T-cell (primary cell): ENCODE data around the gene FGF1. TPM values are rescaled to one million over a fixed set of nuclear protein-coding genes. Genes with fewer than 3 reads are reported as not detected.

Experiments
- ATAC-seq, 4 experiments: fragments of 200-7000 bp in 3 of 4; fragments of 150-1000 bp in 1 of 4; cut with Tn5 transposase; replicated peaks in 1 of 4; 1 replicate in 3 of 4; 2 replicates in 1 of 4; pipeline ENCODE4 v1.10.0; 2021; ENCODE audit warnings: moderate library complexity in 3 of 4, mild to moderate bottlenecking in 2 of 4, moderate number of reproducible peaks in 1 of 4
- CTCF ChIA-PET, 2 donors: fragments of 300-600 bp; sonication (Branson Sonifier 250); formaldehyde crosslinking; loops; one replicate each; lab custom pipeline; 2022; ENCODE audit warnings: antibody characterized with exemption in 2 of 2; lab: Charles Lee
- POLR2A ChIA-PET, 2 donors: fragments of 300-600 bp; sonication (Branson Sonifier 250); formaldehyde crosslinking; loops; one replicate each; lab custom pipeline; 2022; ENCODE audit warnings: antibody characterized with exemption in 2 of 2; lab: Charles Lee
- DNase-seq, 35 experiments: peaks; one replicate each; pipeline versions ENCODE4 v3.0.0 to v3.0.0-alpha.2; 2013 to 2023
- H3K27ac ChIP-seq: one replicate; pipeline ENCODE4 v1.5.1; 2013; ENCODE audit warnings: low read length
- H3K27me3 ChIP-seq, 2 experiments: replicated peaks in 1 of 2; 1 replicate in 1 of 2; 2 replicates in 1 of 2; pipeline versions ENCODE4 v1.6.1 to v1.7.0; 2013; ENCODE audit warnings: low read length in 1 of 2, mixed read lengths in 1 of 2; ENCODE audit not compliant: control insufficient read depth in 2 of 2, insufficient read depth in 2 of 2; ENCODE audit errors: extremely low read depth in 1 of 2
- H3K36me3 ChIP-seq, 2 donors: 1 replicate in 1 of 2; 2 replicates in 1 of 2; pipeline versions ENCODE4 v1.6.1 to v1.7.0; 2013; ENCODE audit warnings: low read length in 1 of 2; ENCODE audit not compliant: control insufficient read depth in 2 of 2, insufficient read depth in 1 of 2; ENCODE audit errors: extremely low read depth in 1 of 2
- H3K4me1 ChIP-seq, 2 experiments: 1 replicate in 1 of 2; 2 replicates in 1 of 2; pipeline versions ENCODE4 v1.6.1 to v1.7.0; 2013; ENCODE audit warnings: low read length in 2 of 2, mixed read lengths in 1 of 2; ENCODE audit not compliant: insufficient read depth in 2 of 2, control insufficient read depth in 1 of 2; ENCODE audit errors: extremely low read depth in 1 of 2
- H3K4me3 ChIP-seq, 2 donors: 1 replicate in 1 of 2; 2 replicates in 1 of 2; pipeline versions ENCODE4 v1.5.1 to v1.7.0; 2013; ENCODE audit warnings: mild to moderate bottlenecking in 2 of 2, low read length in 1 of 2, moderate library complexity in 1 of 2; ENCODE audit not compliant: control insufficient read depth in 1 of 2; ENCODE audit errors: extremely low read depth in 1 of 2
- H3K9me3 ChIP-seq: 2 replicates; pipeline ENCODE4 v1.7.0; 2013
- H3K27ac Mint-ChIP-seq, 2 donors: one replicate each; pipeline ENCODE4 v1.8.0; 2020 to 2021; ENCODE audit warnings: mild to moderate bottlenecking in 2 of 2, mixed read lengths in 2 of 2
- H3K27me3 Mint-ChIP-seq, 2 donors: one replicate each; pipeline ENCODE4 v1.8.0; 2021 to 2022; ENCODE audit warnings: mixed read lengths in 2 of 2
- H3K36me3 Mint-ChIP-seq: one replicate; pipeline ENCODE4 v1.8.0; 2021; ENCODE audit warnings: mixed read lengths
- H3K4me1 Mint-ChIP-seq, 3 donors: one replicate each; pipeline ENCODE4 v1.8.0; 2020 to 2022; ENCODE audit warnings: mixed read lengths in 3 of 3, mild to moderate bottlenecking in 1 of 3
- H3K4me3 Mint-ChIP-seq, 3 donors: one replicate each; pipeline ENCODE4 v1.8.0; 2020 to 2022; ENCODE audit warnings: mild to moderate bottlenecking in 3 of 3, mixed read lengths in 3 of 3, moderate library complexity in 3 of 3
- H3K9me3 Mint-ChIP-seq, 3 donors: one replicate each; pipeline ENCODE4 v1.8.0; 2020 to 2022; ENCODE audit warnings: mixed read lengths in 3 of 3
- WGBS: methylation state at CpG from one replicate; pipeline ENCODE4 v1.1.5; 2013; ENCODE audit warnings: missing lambda C conversion rate; ENCODE audit not compliant: insufficient coverage; 5-methylcytosine and 5-hydroxymethylcytosine counted together
- total RNA-seq, 35 experiments: library from RNA in 6 of 35; stranded (reverse) in 6 of 35; fragments of 120-200 nt in 1 of 35; gene quantifications; one replicate each; pipeline versions ENCODE4 v1.2.1 to v1.2.4 and lab custom pipeline; 2013 to 2026

Gene FGF1
- total RNA-seq, 5 donors from 2014 or later (not counting 1 experiment from before 2014, with no cell fraction given): not detected

- ChIA-PET CTCF (interaction anchor here in 1 of 2 donors (0.6 kb wide), 1 partner anchor 433 kb away, joined by 5 read pairs; no protein-coding TSS in a partner anchor), POLR2A (no interaction called here)
- WGBS: 100% methylated on average over 2 of the region's 4 CpGs
- H3K4me3 Mint-ChIP-seq: no peak overlapping the region
- no peaks in the 10 kb centered on the region for H3K36me3 Mint-ChIP-seq
- peaks cover 19 to 26% (median 24%) of the 10 kb centered on the region in 3 donors for H3K4me1 Mint-ChIP-seq
- H3K9me3 Mint-ChIP-seq: no peaks in the 10 kb centered on the region
- ATAC-seq (no peak), DNase-seq (no peak)
- no peaks in the 10 kb centered on the region for H3K36me3 ChIP-seq
- H3K9me3 ChIP-seq: no peaks in the 10 kb centered on the region
- no peak overlapping the region for H3K4me3 ChIP-seq
- peaks cover 13 to 15% of the 10 kb centered on the region in 2 experiments for H3K4me1 ChIP-seq
- peaks cover 0 to 4% of the 10 kb centered on the region in 2 experiments for H3K27me3 ChIP-seq
- H3K27ac ChIP-seq: no peak overlapping the region
- H3K27ac Mint-ChIP-seq: no peak overlapping the region
- peaks cover 4 to 13% of the 10 kb centered on the region in 2 donors for H3K27me3 Mint-ChIP-seq
Measured at GRCh38 chr5:142585451-142585850, 100.4 kb downstream of the FGF1 start.

- H3K36me3 ChIP-seq: no peaks in the 10 kb centered on the region
- no peak overlapping the region for H3K4me3 ChIP-seq
- CTCF ChIA-PET: interaction anchor here in 1 of 2 donors (0.5 to 0.8 kb wide), 3 partner anchors 432 to 893 kb away, joined by 3 to 6 read pairs (median 5); no protein-coding TSS in a partner anchor
- ATAC-seq: no peak
- no peak overlapping the region for H3K4me3 Mint-ChIP-seq
- DNase-seq: no peak
- peaks cover 18 to 19% of the 10 kb centered on the region in 2 experiments for H3K4me1 ChIP-seq
- peaks cover 23 to 30% (median 29%) of the 10 kb centered on the region in 3 donors for H3K4me1 Mint-ChIP-seq
- H3K27ac Mint-ChIP-seq: no peak overlapping the region
- H3K9me3 ChIP-seq: no peaks in the 10 kb centered on the region
- no peaks in the 10 kb centered on the region for H3K36me3 Mint-ChIP-seq
- no peaks in the 10 kb centered on the region for H3K9me3 Mint-ChIP-seq
- H3K27me3 Mint-ChIP-seq: peaks cover 4 to 11% of the 10 kb centered on the region in 2 donors
- WGBS: no CpG with 5 or more reads among the region's 1 CpG
- peaks cover 0 to 4% of the 10 kb centered on the region in 2 experiments for H3K27me3 ChIP-seq
- no peak overlapping the region for H3K27ac ChIP-seq
- POLR2A ChIA-PET: no interaction called here
Measured at GRCh38 chr5:142584891-142585290, 101.0 kb downstream of the FGF1 start.

- no peak overlapping the region for H3K27ac ChIP-seq
- Mint-ChIP-seq H3K27ac (no peak overlapping the region), H3K4me3 (no peak overlapping the region), H3K9me3 (peaks cover 6 to 9% (median 8%) of the 10 kb centered on the region in 3 donors), H3K36me3 (no peaks in the 10 kb centered on the region), H3K27me3 (no peaks in the 10 kb centered on the region), H3K4me1 (peaks cover 34 to 50% (median 43%) of the 10 kb centered on the region in 3 donors)
- H3K4me3 ChIP-seq: no peak overlapping the region
- CTCF ChIA-PET: no interaction called here
- no peaks in the 10 kb centered on the region for H3K27me3 ChIP-seq
- DNase-seq (no peak), ATAC-seq (no peak)
- POLR2A ChIA-PET: interaction anchor here in 1 of 2 donors (0.6 kb wide), 1 partner anchor 62 kb away, joined by 4 read pairs; no protein-coding TSS in a partner anchor
- H3K9me3 ChIP-seq: peaks cover 8% of the 10 kb centered on the region
- WGBS: 100% methylated on average over 1 of the region's 3 CpGs
- peaks cover 19 to 20% of the 10 kb centered on the region in 2 experiments for H3K4me1 ChIP-seq
- H3K36me3 ChIP-seq: no peaks in the 10 kb centered on the region
Measured at GRCh38 chr5:142578161-142578830, 107.6 kb downstream of the FGF1 start.

- H3K4me3 ChIP-seq: no peak overlapping the region
- ATAC-seq (no peak), DNase-seq (no peak)
- no peak overlapping the region for H3K27ac ChIP-seq
- no peaks in the 10 kb centered on the region for H3K27me3 ChIP-seq
- H3K9me3 ChIP-seq: peaks cover 8% of the 10 kb centered on the region
- Mint-ChIP-seq H3K36me3 (no peaks in the 10 kb centered on the region), H3K27me3 (no peaks in the 10 kb centered on the region), H3K9me3 (peaks cover 6 to 9% (median 8%) of the 10 kb centered on the region in 3 donors), H3K4me3 (no peak overlapping the region), H3K4me1 (peaks cover 26 to 41% (median 31%) of the 10 kb centered on the region in 3 donors), H3K27ac (no peak overlapping the region)
- H3K36me3 ChIP-seq: no peaks in the 10 kb centered on the region
- peaks cover 17 to 19% of the 10 kb centered on the region in 2 experiments for H3K4me1 ChIP-seq
- no CpG with 5 or more reads among the region's 1 CpG for WGBS
- ChIA-PET CTCF (no interaction called here), POLR2A (interaction anchor here in 1 of 2 donors (0.6 to 0.7 kb wide), 2 partner anchors 213 to 889 kb away, joined by 3 read pairs; no protein-coding TSS in a partner anchor)
Measured at GRCh38 chr5:142576804-142577203, 109.1 kb downstream of the FGF1 start.

- ChIA-PET CTCF (no interaction called here), POLR2A (interaction anchor here in 1 of 2 donors (0.6 to 0.7 kb wide), 2 partner anchors 212 to 890 kb away, joined by 3 read pairs; no protein-coding TSS in a partner anchor)
- Histone ChIP-seq H3K36me3 (no peaks in the 10 kb centered on the region), H3K9me3 (peaks cover 8% of the 10 kb centered on the region), H3K4me3 (no peak overlapping the region), H3K27me3 (no peaks in the 10 kb centered on the region), H3K4me1 (peaks cover 12 to 14% of the 10 kb centered on the region in 2 experiments), H3K27ac (no peak overlapping the region)
- H3K36me3 Mint-ChIP-seq: no peaks in the 10 kb centered on the region
- H3K4me1 Mint-ChIP-seq: peaks cover 22 to 36% (median 26%) of the 10 kb centered on the region in 3 donors
- WGBS: no CpG with 5 or more reads among the region's 1 CpG
- H3K4me3 Mint-ChIP-seq: no peak overlapping the region
- H3K9me3 Mint-ChIP-seq: peaks cover 6 to 9% (median 8%) of the 10 kb centered on the region in 3 donors
- DNase-seq: peak in 1 of 35 experiments; percentile 13
- H3K27me3 Mint-ChIP-seq: no peaks in the 10 kb centered on the region
- peak in 1 of 4 experiments; percentile 44 for ATAC-seq
- H3K27ac Mint-ChIP-seq: no peak overlapping the region
Measured at GRCh38 chr5:142576303-142576702, 109.6 kb downstream of the FGF1 start.

- Histone ChIP-seq H3K27me3 (no peaks in the 10 kb centered on the region), H3K4me3 (no peak overlapping the region), H3K9me3 (no peaks in the 10 kb centered on the region), H3K36me3 (no peaks in the 10 kb centered on the region), H3K4me1 (no peaks in the 10 kb centered on the region), H3K27ac (no peak overlapping the region)
- H3K27ac Mint-ChIP-seq: no peak overlapping the region
- no peaks in the 10 kb centered on the region for H3K27me3 Mint-ChIP-seq
- ChIA-PET POLR2A (no interaction called here), CTCF (no interaction called here)
- H3K4me3 Mint-ChIP-seq: no peak overlapping the region
- no peaks in the 10 kb centered on the region for H3K9me3 Mint-ChIP-seq
- ATAC-seq (no peak), DNase-seq (no peak)
- no peaks in the 10 kb centered on the region for H3K36me3 Mint-ChIP-seq
- no CpG with 5 or more reads among the region's 4 CpGs for WGBS
- H3K4me1 Mint-ChIP-seq: peaks cover 3 to 7% (median 6%) of the 10 kb centered on the region in 3 donors
Measured at GRCh38 chr5:142572006-142572405, 113.9 kb downstream of the FGF1 start.
